Measurements from ENCODE around the gene AADACL4.
A peak's percentile ranks its signal among the peaks of the same experiment; 100 is the strongest.

The AADACL4 gene

DNA sequence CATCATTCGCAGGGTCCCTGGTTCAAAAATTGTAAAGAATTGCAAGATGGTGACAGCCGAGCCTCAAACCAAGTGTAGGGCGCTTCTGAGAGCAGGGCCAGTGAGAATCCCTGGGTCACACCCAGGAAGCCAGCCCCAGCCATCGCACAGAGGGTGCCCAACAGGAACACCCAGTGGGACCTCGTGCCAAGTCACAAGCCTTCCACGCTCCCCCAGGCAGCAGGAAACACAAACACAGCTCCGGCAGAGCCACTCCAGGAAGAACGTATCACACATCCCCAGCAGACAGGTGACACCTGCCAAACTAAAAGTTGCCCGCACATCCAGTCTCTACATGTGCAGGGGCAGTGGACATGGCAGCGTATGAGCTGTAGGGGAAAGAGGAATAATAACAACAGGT lies 46.1 kb upstream of the AADACL4 start:
- peaks cover 0 to 4% (median 0%) of the 10 kb centered on the region in 3 donors for H3K36me3 ChIP-seq
- peak; percentile 82 to 91 for DNase-seq

DNA sequence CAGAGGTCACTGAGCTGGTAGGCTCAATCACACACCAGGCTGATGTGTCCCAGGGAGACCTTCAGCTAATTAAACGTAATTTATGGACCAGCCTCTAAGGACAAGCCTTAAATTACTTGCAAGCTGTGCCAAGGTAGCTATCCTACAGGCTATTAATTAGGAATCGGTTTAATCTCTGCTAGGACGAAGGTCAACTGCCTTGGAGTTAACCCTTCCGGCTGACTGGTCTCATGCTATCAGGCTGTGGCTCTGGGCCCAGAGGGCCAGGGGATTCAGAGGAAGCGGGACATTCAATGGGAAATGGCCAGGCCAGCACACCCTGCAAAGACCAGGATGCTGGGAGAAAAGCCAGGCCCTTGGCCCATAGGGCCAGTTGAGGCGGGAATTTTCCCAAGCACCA lies 44.9 kb upstream of the AADACL4 start:
- Histone ChIP-seq H3K9me3 (no peaks in the 10 kb centered on the region), H3K27me3 (no peaks in the 10 kb centered on the region), H3K4me1 (peaks cover 0 to 95% (median 78%) of the 10 kb centered on the region in 4 donors), H3K4me3 (no peak overlapping the region), H3K36me3 (peaks cover 0 to 12% (median 0%) of the 10 kb centered on the region in 3 donors), H3K27ac (peak overlapping the region; percentile 90 to 91)
- intact Hi-C loops (cut with DNase I; ENCODE audit: low total_unique reads): no loop called here
- no peak for DNase-seq
- no peak for TF ChIP-seq CTCF (IDR thresholded peaks at IDR 0.05)

More for the DNA sequence above, 46.1 kb upstream of the AADACL4 start:
- intact Hi-C loops (cut with DNase I; ENCODE audit: low total_unique reads): no loop called here
- no peak for TF ChIP-seq CTCF (IDR thresholded peaks at IDR 0.05)
- peaks cover 0 to 96% (median 81%) of the 10 kb centered on the region in 4 donors for H3K4me1 ChIP-seq
- H3K27ac ChIP-seq: peak overlapping the region; percentile 90 to 91
- no peak overlapping the region for H3K4me3 ChIP-seq
- no peaks in the 10 kb centered on the region for H3K9me3 ChIP-seq
- no peaks in the 10 kb centered on the region for H3K27me3 ChIP-seq

DNA sequence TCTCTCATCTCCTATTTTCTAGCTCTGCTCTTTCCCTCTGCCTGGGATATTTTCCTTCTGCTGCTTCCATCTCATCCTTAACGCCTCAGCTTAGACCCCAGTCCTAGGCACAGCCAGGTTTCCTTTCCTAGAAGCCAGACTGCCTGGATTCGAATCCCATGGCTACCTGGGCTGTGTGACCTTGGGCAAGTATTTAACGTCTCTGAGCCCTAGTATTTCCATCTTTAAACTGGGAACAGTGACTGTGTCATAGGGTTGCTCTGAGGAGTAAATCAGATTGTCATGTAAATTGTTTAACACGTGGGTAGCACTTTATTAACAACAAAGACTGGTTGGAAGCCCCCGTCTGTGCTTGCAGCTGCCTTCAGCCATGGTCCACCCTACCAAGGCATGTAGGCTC lies 44.2 kb upstream of the AADACL4 start:
- H3K27ac ChIP-seq: peak overlapping the region; percentile 90 to 91
- intact Hi-C loops (cut with DNase I; ENCODE audit: low total_unique reads): no loop called here
- no peaks in the 10 kb centered on the region for H3K9me3 ChIP-seq
- no peak for DNase-seq
- TF ChIP-seq CTCF (IDR thresholded peaks at IDR 0.05): no peak
- peaks cover 0 to 95% (median 78%) of the 10 kb centered on the region in 4 donors for H3K4me1 ChIP-seq
- H3K4me3 ChIP-seq: no peak overlapping the region
- no peaks in the 10 kb centered on the region for H3K27me3 ChIP-seq
- H3K36me3 ChIP-seq: peaks cover 0 to 18% (median 0%) of the 10 kb centered on the region in 3 donors

DNA sequence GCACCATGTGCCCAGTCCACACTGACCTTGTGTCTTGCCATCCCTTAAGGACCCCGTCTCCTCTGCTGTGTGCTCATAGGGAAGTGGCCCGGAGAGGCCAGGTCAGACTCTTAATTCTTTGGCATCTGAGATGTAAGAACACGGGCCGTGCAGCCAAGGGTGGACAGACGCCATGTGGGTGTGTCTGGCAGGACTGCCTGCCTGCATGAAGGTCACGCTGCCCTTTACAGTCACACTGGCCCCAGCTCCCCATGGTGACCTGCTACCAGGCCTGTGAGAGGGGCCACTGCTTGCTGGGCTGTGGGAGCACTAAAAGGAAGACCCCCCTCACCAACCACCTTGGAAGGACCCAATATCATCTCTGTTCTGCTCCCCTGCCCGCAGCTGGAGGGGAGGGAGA lies 43.5 kb upstream of the AADACL4 start:
- Histone ChIP-seq H3K4me3 (no peak overlapping the region), H3K27me3 (no peaks in the 10 kb centered on the region), H3K4me1 (peaks cover 0 to 88% (median 73%) of the 10 kb centered on the region in 4 donors), H3K36me3 (peaks cover 0 to 19% (median 0%) of the 10 kb centered on the region in 3 donors), H3K9me3 (no peaks in the 10 kb centered on the region), H3K27ac (peak overlapping the region; percentile 90 to 91)
- intact Hi-C loops (cut with DNase I; ENCODE audit: low total_unique reads): no loop called here
- TF ChIP-seq CTCF (IDR thresholded peaks at IDR 0.05): no peak
- DNase-seq: peak; percentile 89 to 95

DNA sequence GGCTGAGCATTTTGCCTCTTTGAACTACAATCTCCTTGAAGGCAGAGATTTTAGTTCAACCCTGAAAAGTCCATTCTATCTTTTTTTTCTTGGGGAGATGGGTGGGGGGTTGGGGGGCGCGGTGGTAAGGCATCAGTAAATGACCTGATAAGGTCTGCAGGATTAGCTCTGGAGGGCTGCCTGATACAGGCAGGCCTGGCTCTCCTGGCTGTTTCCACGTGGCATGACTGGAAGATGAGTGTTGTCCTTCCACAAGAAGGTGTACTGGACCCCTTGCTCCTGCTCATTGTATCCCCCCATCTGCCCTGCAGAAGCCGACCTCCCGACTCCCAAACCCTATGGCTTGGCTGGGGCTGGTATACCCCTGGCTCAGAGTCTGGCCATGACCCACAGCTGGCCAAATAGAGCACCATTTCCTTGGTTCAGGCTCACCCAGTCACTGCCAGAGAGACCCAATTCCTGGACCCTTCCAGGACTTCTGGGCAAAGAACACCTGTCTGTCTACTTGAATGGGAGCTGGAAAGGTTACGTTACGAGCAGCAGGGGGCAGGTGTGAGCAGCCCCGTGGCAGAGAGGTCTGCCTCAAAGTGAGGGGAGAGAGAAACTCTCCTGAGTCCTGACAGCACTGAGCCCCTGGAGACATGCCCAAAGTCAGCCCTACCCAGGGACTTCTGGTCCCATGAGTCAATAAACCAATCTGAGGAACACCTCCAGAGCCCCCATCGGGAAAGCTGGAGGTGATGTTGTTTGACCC lies 42.8 kb upstream of the AADACL4 start:
- H3K36me3 ChIP-seq: peaks cover 0 to 19% (median 0%) of the 10 kb centered on the region in 3 donors
- peaks cover 0 to 82% (median 67%) of the 10 kb centered on the region in 4 donors for H3K4me1 ChIP-seq
- intact Hi-C loops (cut with DNase I; ENCODE audit: low total_unique reads): no loop called here
- H3K9me3 ChIP-seq: no peaks in the 10 kb centered on the region
- H3K27me3 ChIP-seq: no peaks in the 10 kb centered on the region
- peak in 1 of 2 donors; percentile 79 for DNase-seq
- TF ChIP-seq CTCF (IDR thresholded peaks at IDR 0.05): peak; percentile 23 to 39
- no peak overlapping the region for H3K4me3 ChIP-seq
- peak overlapping the region; percentile 90 to 91 for H3K27ac ChIP-seq

Measured in tibial artery (tissue), 4 donors.